Measurements from ENCODE around the gene SRGAP1. TPM values are rescaled to one million over a fixed set of nuclear protein-coding genes. Genes with fewer than 3 reads are reported as not detected.

The SRGAP1 gene
- total and polyA plus RNA-seq, 9 of the 15 experiments (the other 6 are each of a cell fraction or from before 2014, with no cell fraction given), result 0.01 to 0.13 (median 0.04) TPM; not detected in 3

DNA sequence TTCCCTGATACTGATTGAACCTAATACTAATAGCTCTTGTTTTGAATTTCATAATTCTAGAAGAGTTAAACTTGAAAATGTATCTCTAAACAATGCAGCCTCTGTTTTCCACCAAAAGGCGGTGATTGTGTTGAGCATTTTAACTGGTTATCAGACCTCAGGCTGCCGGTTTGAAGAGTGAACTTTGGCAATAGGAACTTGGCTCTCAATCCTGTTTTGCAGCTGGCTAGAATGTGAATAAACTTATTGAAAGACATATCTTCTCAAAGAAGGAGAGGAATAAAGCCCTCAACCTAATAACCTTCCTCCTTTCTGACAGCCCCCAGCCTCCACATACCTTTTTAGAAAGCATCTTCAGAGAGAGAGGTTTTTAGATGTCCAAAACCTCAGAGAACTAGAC lies 105.4 kb downstream of the SRGAP1 start (continued):
- TF ChIP-seq, protein P1, sequence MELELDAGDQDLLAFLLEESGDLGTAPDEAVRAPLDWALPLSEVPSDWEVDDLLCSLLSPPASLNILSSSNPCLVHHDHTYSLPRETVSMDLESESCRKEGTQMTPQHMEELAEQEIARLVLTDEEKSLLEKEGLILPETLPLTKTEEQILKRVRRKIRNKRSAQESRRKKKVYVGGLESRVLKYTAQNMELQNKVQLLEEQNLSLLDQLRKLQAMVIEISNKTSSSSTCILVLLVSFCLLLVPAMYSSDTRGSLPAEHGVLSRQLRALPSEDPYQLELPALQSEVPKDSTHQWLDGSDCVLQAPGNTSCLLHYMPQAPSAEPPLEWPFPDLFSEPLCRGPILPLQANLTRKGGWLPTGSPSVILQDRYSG (tag; conservative IDR thresholded peaks at IDR 0.05; ENCODE audit: low read depth), result no peak
- TF ChIP-seq NR2C1 (IDR thresholded peaks at IDR 0.05), result no peak
- TF ChIP-seq NR2C1 (tag; IDR thresholded peaks at IDR 0.05), result no peak
- TF ChIP-seq CCNT2 (IDR thresholded peaks at IDR 0.05; ENCODE audit: borderline replicate concordance, extremely low read depth, insufficient read length, low read depth, low read length), result no peak
- TF ChIP-seq ZNF76 (CRISPR knock-in tag; IDR thresholded peaks at IDR 0.05; ENCODE audit: borderline replicate concordance), result no peak

DNA sequence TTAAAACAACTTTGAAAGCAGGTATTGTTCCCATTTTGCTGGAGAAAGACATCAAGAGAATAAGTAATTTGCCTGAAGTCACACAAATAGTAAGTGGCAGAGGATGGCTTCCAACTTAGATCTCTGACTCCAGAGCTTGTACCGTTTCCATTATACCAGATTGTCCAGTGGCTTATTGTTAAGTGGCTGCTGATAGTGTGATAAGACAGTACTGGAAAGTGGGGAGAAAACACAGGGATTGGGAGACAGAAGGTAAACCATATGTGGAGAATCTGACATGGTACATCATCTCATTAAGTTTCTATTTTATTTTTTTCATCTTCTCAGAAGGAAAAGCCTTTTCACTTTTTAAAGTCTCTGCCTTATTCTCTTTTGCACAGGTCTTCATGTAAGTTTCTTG lies 108.5 kb downstream of the SRGAP1 start:
- CTCF ChIA-PET (ENCODE audit: low intra/inter-chr PET ratio), result no interaction called here
- TF ChIP-seq CTBP1 (IDR thresholded peaks at IDR 0.05; ENCODE audit: borderline replicate concordance) (no peak), EHMT2 (IDR thresholded peaks at IDR 0.05) (no peak), ZKSCAN1 (IDR thresholded peaks at IDR 0.05; ENCODE audit: low read depth, low read length) (no peak), SAFB2 (IDR thresholded peaks at IDR 0.05; ENCODE audit: borderline replicate concordance, low read depth, low read length, severe bottlenecking) (no peak)
- TF ChIP-seq, protein P2, sequence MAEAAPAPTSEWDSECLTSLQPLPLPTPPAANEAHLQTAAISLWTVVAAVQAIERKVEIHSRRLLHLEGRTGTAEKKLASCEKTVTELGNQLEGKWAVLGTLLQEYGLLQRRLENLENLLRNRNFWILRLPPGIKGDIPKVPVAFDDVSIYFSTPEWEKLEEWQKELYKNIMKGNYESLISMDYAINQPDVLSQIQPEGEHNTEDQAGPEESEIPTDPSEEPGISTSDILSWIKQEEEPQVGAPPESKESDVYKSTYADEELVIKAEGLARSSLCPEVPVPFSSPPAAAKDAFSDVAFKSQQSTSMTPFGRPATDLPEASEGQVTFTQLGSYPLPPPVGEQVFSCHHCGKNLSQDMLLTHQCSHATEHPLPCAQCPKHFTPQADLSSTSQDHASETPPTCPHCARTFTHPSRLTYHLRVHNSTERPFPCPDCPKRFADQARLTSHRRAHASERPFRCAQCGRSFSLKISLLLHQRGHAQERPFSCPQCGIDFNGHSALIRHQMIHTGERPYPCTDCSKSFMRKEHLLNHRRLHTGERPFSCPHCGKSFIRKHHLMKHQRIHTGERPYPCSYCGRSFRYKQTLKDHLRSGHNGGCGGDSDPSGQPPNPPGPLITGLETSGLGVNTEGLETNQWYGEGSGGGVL (CRISPR knock-in tag; IDR thresholded peaks at IDR 0.05), result no peak
- TF ChIP-seq, protein P3, sequence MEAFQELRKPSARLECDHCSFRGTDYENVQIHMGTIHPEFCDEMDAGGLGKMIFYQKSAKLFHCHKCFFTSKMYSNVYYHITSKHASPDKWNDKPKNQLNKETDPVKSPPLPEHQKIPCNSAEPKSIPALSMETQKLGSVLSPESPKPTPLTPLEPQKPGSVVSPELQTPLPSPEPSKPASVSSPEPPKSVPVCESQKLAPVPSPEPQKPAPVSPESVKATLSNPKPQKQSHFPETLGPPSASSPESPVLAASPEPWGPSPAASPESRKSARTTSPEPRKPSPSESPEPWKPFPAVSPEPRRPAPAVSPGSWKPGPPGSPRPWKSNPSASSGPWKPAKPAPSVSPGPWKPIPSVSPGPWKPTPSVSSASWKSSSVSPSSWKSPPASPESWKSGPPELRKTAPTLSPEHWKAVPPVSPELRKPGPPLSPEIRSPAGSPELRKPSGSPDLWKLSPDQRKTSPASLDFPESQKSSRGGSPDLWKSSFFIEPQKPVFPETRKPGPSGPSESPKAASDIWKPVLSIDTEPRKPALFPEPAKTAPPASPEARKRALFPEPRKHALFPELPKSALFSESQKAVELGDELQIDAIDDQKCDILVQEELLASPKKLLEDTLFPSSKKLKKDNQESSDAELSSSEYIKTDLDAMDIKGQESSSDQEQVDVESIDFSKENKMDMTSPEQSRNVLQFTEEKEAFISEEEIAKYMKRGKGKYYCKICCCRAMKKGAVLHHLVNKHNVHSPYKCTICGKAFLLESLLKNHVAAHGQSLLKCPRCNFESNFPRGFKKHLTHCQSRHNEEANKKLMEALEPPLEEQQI (IDR thresholded peaks at IDR 0.05), result no peak
- TF ChIP-seq, protein P4, sequence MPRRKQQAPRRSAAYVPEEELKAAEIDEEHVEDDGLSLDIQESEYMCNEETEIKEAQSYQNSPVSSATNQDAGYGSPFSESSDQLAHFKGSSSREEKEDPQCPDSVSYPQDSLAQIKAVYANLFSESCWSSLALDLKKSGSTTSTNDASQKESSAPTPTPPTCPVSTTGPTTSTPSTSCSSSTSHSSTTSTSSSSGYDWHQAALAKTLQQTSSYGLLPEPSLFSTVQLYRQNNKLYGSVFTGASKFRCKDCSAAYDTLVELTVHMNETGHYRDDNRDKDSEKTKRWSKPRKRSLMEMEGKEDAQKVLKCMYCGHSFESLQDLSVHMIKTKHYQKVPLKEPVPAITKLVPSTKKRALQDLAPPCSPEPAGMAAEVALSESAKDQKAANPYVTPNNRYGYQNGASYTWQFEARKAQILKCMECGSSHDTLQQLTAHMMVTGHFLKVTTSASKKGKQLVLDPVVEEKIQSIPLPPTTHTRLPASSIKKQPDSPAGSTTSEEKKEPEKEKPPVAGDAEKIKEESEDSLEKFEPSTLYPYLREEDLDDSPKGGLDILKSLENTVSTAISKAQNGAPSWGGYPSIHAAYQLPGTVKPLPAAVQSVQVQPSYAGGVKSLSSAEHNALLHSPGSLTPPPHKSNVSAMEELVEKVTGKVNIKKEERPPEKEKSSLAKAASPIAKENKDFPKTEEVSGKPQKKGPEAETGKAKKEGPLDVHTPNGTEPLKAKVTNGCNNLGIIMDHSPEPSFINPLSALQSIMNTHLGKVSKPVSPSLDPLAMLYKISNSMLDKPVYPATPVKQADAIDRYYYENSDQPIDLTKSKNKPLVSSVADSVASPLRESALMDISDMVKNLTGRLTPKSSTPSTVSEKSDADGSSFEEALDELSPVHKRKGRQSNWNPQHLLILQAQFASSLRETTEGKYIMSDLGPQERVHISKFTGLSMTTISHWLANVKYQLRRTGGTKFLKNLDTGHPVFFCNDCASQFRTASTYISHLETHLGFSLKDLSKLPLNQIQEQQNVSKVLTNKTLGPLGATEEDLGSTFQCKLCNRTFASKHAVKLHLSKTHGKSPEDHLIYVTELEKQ (CRISPR knock-in tag; IDR thresholded peaks at IDR 0.05), result no peak
- Histone ChIP-seq H2AFZ (ENCODE audit: low read depth, low read length) (no peak overlapping the region), H3K9ac (ENCODE audit: insufficient read depth in 1 of 2, low read depth in 2 of 2, low read length in 2 of 2) (no peak overlapping the region), H4K20me1 (replicated peaks; ENCODE audit: control insufficient read depth, insufficient read depth, low read length) (no peaks in the 10 kb centered on the region), H3K4me1 (replicated peaks in 1 of 2; ENCODE audit: control insufficient read depth in 2 of 2, insufficient read depth in 2 of 2, low read length in 2 of 2) (no peaks in the 10 kb centered on the region; a peak in 1 of 5 replicates), H3K27me3 (ENCODE audit: control insufficient read depth in 2 of 2, insufficient read depth in 2 of 2, low read length in 2 of 2) (no peaks in the 10 kb centered on the region; a peak in 2 of 5 replicates), H3K9me3 (replicated peaks; ENCODE audit: control insufficient read depth, insufficient read depth, low read depth, low read length) (no peaks in the 10 kb centered on the region), H3K4me3 (no peak overlapping the region), H3K9me1 (ENCODE audit: control insufficient read depth, insufficient read depth, low read length) (no peaks in the 10 kb centered on the region), H3K79me2 (ENCODE audit: control insufficient read depth, insufficient read depth, low read length) (no peaks in the 10 kb centered on the region), H3K36me3 (ENCODE audit: control insufficient read depth, insufficient read depth, low read length) (no peaks in the 10 kb centered on the region), H3K27ac (ENCODE audit: extremely low read depth, low read depth, low read length) (no peak overlapping the region), H3K4me2 (ENCODE audit: insufficient read depth, low read length) (no peak overlapping the region)
- ATAC-seq (no peak), FAIRE-seq (no peak), DNase-seq (ENCODE audit: extremely low read depth in 1 of 4, low spot score in 3 of 4) (no peak)
- intact Hi-C loops (cut with micrococcal nuclease), result loop anchor here (10.0 kb wide), 1 partner anchor 108 kb away; the partner anchor contains the start of gene SRGAP1
- 0% methylated on average over 1 of the region's 1 CpG for WGBS (ENCODE audit: insufficient coverage, low coverage, missing lambda C conversion rate)
- in situ Hi-C loops (cut with MboI), result no loop called here
- POLR2A ChIA-PET, result interaction anchor here (0.6 kb wide), 1 partner anchor 21 kb away, joined by 3 read pairs; no protein-coding TSS in a partner anchor
- no TSS peak for BruUV-seq (replicated peaks)

Data from K562 (cell line).